T47D (cell line): Measurements from ENCODE around the gene ABHD8.

Source experiments
- DNase-seq, 2 experiments: peaks; one replicate each; pipeline versions ENCODE4 v3.0.0 to v3.0.0-alpha.2; 2011 to 2012; ENCODE audit warnings: low read depth in 1 of 2, low spot score in 1 of 2
- JUND ChIP-seq: IDR thresholded peaks from 2 replicates; pipeline ENCODE4 v1.6.1; 2012; ENCODE audit warnings: low read depth
- in situ Hi-C: cut with HindIII; loops from 2 replicates; pipeline ENCODE4 v1.10.0; 2016; ENCODE audit warnings: low sequenced_read_pairs, low pct_unique_long_range_greater_than_20kb

ABHD8 gene

GRCh38 chr19:17256130-17256529 lies 47.1 kb downstream of the ABHD8 start:
- in situ Hi-C loops: no loop called here
- TF ChIP-seq JUND: no peak
- no peak for DNase-seq

GRCh38 chr19:17255150-17255621 lies 48.0 kb downstream of the ABHD8 start:
- DNase-seq: no peak
- in situ Hi-C loops: no loop called here
- no peak for TF ChIP-seq JUND

GRCh38 chr19:17254636-17255035 lies 48.6 kb downstream of the ABHD8 start:
- no peak for DNase-seq
- in situ Hi-C loops: no loop called here
- no peak for TF ChIP-seq JUND

- no peak for TF ChIP-seq JUND
- in situ Hi-C loops: no loop called here
- no peak for DNase-seq
These were observed 53.2 kb downstream of the ABHD8 start for GRCh38 chr19:17249887-17250548.

- TF ChIP-seq JUND: no peak
- in situ Hi-C loops: no loop called here
- DNase-seq: peak in 1 of 2 experiments; percentile 87
These were observed 55.0 kb downstream of the ABHD8 start for GRCh38 chr19:17248011-17248776.

GRCh38 chr19:17246681-17247425 lies 56.4 kb downstream of the ABHD8 start:
- in situ Hi-C loops: no loop called here
- DNase-seq: peak in 1 of 2 experiments; percentile 79
- TF ChIP-seq JUND: no peak

GRCh38 chr19:17245535-17245984 lies 57.7 kb downstream of the ABHD8 start, which contains the start of gene NR2F6:
NR2F6 (minus strand) TSS chr19:17245919; CDS start chr19:17245220, 699 bp downstream.
- no peak for TF ChIP-seq JUND
- DNase-seq: no peak
- in situ Hi-C loops: no loop called here

- in situ Hi-C loops: no loop called here
- DNase-seq: peak; percentile 56 to 71
- TF ChIP-seq JUND: no peak
These were observed 58.3 kb downstream of the ABHD8 start for GRCh38 chr19:17244618-17245534.

GRCh38 chr19:17243830-17244617 lies 59.2 kb downstream of the ABHD8 start:
- TF ChIP-seq JUND: no peak
- no peak for DNase-seq
- in situ Hi-C loops: no loop called here

GRCh38 chr19:17243211-17243829 lies 59.9 kb downstream of the ABHD8 start:
- in situ Hi-C loops: no loop called here
- TF ChIP-seq JUND: no peak
- no peak for DNase-seq
